NT2/D1 (cell line): ENCODE results near the gene C14orf93.

ENCODE experiments used
- YY1 ChIP-seq: IDR thresholded peaks from 2 replicates; pipeline ENCODE4 v1.6.1; 2011; ENCODE audit not compliant: insufficient read length, insufficient read depth
- ZNF274 ChIP-seq: IDR thresholded peaks from 2 replicates; pipeline ENCODE4 v1.6.1; 2011; ENCODE audit warnings: mild to moderate bottlenecking, low read depth, low read length

GRCh38 chr14:23006544-23007419 lies 3.2 kb downstream of the C14orf93 start:
- no peak for TF ChIP-seq ZNF274
- TF ChIP-seq YY1, result peak; percentile 68
